ENCODE results near the gene SYNE2. TPM values are rescaled to one million over a fixed set of nuclear protein-coding genes. Genes with fewer than 3 reads are reported as not detected.

SYNE2 gene
- total RNA-seq, 1 donor from 2014 or later: 67.0 TPM

GRCh38 chr14:64246688-64247087 is 393.9 kb downstream of the SYNE2 start:
- no peak for DNase-seq (ENCODE audit: low read depth in 2 of 2)

- DNase-seq (ENCODE audit: low read depth in 2 of 2): no peak
Observed at GRCh38 chr14:64247195-64247594, 394.4 kb downstream of the SYNE2 start.

- no peak for DNase-seq (ENCODE audit: low read depth in 2 of 2)
Observed at GRCh38 chr14:64248689-64249088, 395.9 kb downstream of the SYNE2 start.

- DNase-seq (ENCODE audit: low read depth in 2 of 2): no peak
Observed at GRCh38 chr14:64249363-64249762, 396.6 kb downstream of the SYNE2 start.

- peak in 1 of 2 donors; percentile 73 for DNase-seq (ENCODE audit: low read depth in 2 of 2)
Observed at GRCh38 chr14:64253672-64254071, 400.9 kb downstream of the SYNE2 start.

GRCh38 chr14:64255756-64256155 is 403.0 kb downstream of the SYNE2 start:
- no peak for DNase-seq (ENCODE audit: low read depth in 2 of 2)

GRCh38 chr14:64260418-64260817 is 407.6 kb downstream of the SYNE2 start:
- DNase-seq (ENCODE audit: low read depth in 2 of 2): no peak

- no peak for DNase-seq (ENCODE audit: low read depth in 2 of 2)
Observed at GRCh38 chr14:64265222-64265621, 412.4 kb downstream of the SYNE2 start.

GRCh38 chr14:64266239-64266638 is 413.4 kb downstream of the SYNE2 start:
- DNase-seq (ENCODE audit: low read depth in 2 of 2): no peak

- no peak for DNase-seq (ENCODE audit: low read depth in 2 of 2)
Observed at GRCh38 chr14:64272019-64272418, 419.2 kb downstream of the SYNE2 start.

Other genes with a start within 250 kb of the SYNE2 start
- 10.6 and 11.9 TPM in 2 replicates for gene WDR89, start 211.1 kb upstream of the SYNE2 start, total RNA-seq
- gene SGPP1, start 124.9 kb upstream of the SYNE2 start, total RNA-seq: 9.9 TPM in 2 replicates